Measurements from ENCODE around the gene DHRS11. TPM values are rescaled to one million over a fixed set of nuclear protein-coding genes. Genes with fewer than 3 reads are reported as not detected.

Gene DHRS11
- total RNA-seq, 1 experiment from 2014 or later, result 53.3 TPM

GRCh38 chr17:36631022-36631421, 39.3 kb downstream of the DHRS11 start:
- Mint-ChIP-seq H3K4me1 (ENCODE audit: low read depth, unreplicated experiment) (no peaks in the 10 kb centered on the region), H3K27ac (ENCODE audit: unreplicated experiment) (no peak overlapping the region), H3K36me3 (ENCODE audit: insufficient read depth, unreplicated experiment) (no peaks in the 10 kb centered on the region), H3K9me3 (ENCODE audit: low read depth, unreplicated experiment) (no peaks in the 10 kb centered on the region), H3K4me3 (ENCODE audit: low read depth, unreplicated experiment) (no peak overlapping the region), H3K27me3 (ENCODE audit: unreplicated experiment) (peaks cover 69% of the 10 kb centered on the region)
- intact Hi-C loops (cut with micrococcal nuclease; ENCODE audit: unreplicated experiment), result no loop called here
- BruUV-seq (replicated peaks), result no TSS peak
- DNase-seq, result no peak
- CTCF ChIA-PET, result interaction anchor here (0.5 to 0.6 kb wide), 3 partner anchors 34 to 939 kb away, joined by 3 to 4 read pairs (median 3); no protein-coding TSS in a partner anchor
- TF ChIP-seq CTCF (IDR thresholded peaks at IDR 0.05; ENCODE audit: unreplicated experiment), result no peak

- Mint-ChIP-seq H3K4me3 (ENCODE audit: low read depth, unreplicated experiment) (no peak overlapping the region), H3K27me3 (ENCODE audit: unreplicated experiment) (peaks cover 91% of the 10 kb centered on the region), H3K27ac (ENCODE audit: unreplicated experiment) (no peak overlapping the region), H3K4me1 (ENCODE audit: low read depth, unreplicated experiment) (no peaks in the 10 kb centered on the region), H3K36me3 (ENCODE audit: insufficient read depth, unreplicated experiment) (no peaks in the 10 kb centered on the region), H3K9me3 (ENCODE audit: low read depth, unreplicated experiment) (no peaks in the 10 kb centered on the region)
- no peak for DNase-seq
- CTCF ChIA-PET, result interaction anchor here (0.6 to 1.5 kb wide), 6 partner anchors 10 to 426 kb away, joined by 3 to 5 read pairs (median 4); no protein-coding TSS in a partner anchor
- intact Hi-C loops (cut with micrococcal nuclease; ENCODE audit: unreplicated experiment), result no loop called here
- no peak for TF ChIP-seq CTCF (IDR thresholded peaks at IDR 0.05; ENCODE audit: unreplicated experiment)
- BruUV-seq (replicated peaks), result no TSS peak
Observed at GRCh38 chr17:36632916-36633771, 41.5 kb downstream of the DHRS11 start.

- no peaks in the 10 kb centered on the region for H3K36me3 Mint-ChIP-seq (ENCODE audit: insufficient read depth, unreplicated experiment)
- H3K27me3 Mint-ChIP-seq (ENCODE audit: unreplicated experiment), result peaks cover 99% of the 10 kb centered on the region
- intact Hi-C loops (cut with micrococcal nuclease; ENCODE audit: unreplicated experiment), result no loop called here
- no peak for TF ChIP-seq CTCF (IDR thresholded peaks at IDR 0.05; ENCODE audit: unreplicated experiment)
- DNase-seq, result no peak
- no peaks in the 10 kb centered on the region for H3K4me1 Mint-ChIP-seq (ENCODE audit: low read depth, unreplicated experiment)
- H3K4me3 Mint-ChIP-seq (ENCODE audit: low read depth, unreplicated experiment), result no peak overlapping the region
- H3K27ac Mint-ChIP-seq (ENCODE audit: unreplicated experiment), result no peak overlapping the region
- CTCF ChIA-PET, result interaction anchor here (0.7 kb wide), 1 partner anchor 1684 kb away, joined by 4 read pairs; no protein-coding TSS in a partner anchor
- no TSS peak for BruUV-seq (replicated peaks)
- H3K9me3 Mint-ChIP-seq (ENCODE audit: low read depth, unreplicated experiment), result no peaks in the 10 kb centered on the region
Observed at GRCh38 chr17:36640346-36640745, 48.7 kb downstream of the DHRS11 start.

- no TSS peak for BruUV-seq (replicated peaks)
- Mint-ChIP-seq H3K4me1 (ENCODE audit: low read depth, unreplicated experiment) (no peaks in the 10 kb centered on the region), H3K36me3 (ENCODE audit: insufficient read depth, unreplicated experiment) (no peaks in the 10 kb centered on the region), H3K9me3 (ENCODE audit: low read depth, unreplicated experiment) (no peaks in the 10 kb centered on the region), H3K27me3 (ENCODE audit: unreplicated experiment) (peaks cover 100% of the 10 kb centered on the region), H3K27ac (ENCODE audit: unreplicated experiment) (no peak overlapping the region), H3K4me3 (ENCODE audit: low read depth, unreplicated experiment) (no peak overlapping the region)
- intact Hi-C loops (cut with micrococcal nuclease; ENCODE audit: unreplicated experiment), result no loop called here
- no peak for DNase-seq
- CTCF ChIA-PET, result interaction anchor here (0.7 to 1.1 kb wide), 2 partner anchors 38 to 1684 kb away, joined by 3 to 4 read pairs; no protein-coding TSS in a partner anchor
- no peak for TF ChIP-seq CTCF (IDR thresholded peaks at IDR 0.05; ENCODE audit: unreplicated experiment)
Observed at GRCh38 chr17:36640836-36641235, 49.2 kb downstream of the DHRS11 start.
